Muscle of arm (tissue), 12 donors: ENCODE results near the gene MSANTD7. TPM values are rescaled to one million over a fixed set of nuclear protein-coding genes. Genes with fewer than 3 reads are reported as not detected.
"Not testable (repeated sequence)": the region's sequence is repeated elsewhere in the genome, so short reads cannot be mapped to it uniquely, and the experiment has no call there.

Experiments used
- DNase-seq: peaks from one replicate; pipeline ENCODE4 v3.0.0-alpha.2; 2013
- polyA plus RNA-seq, 12 donors: library from polyadenylated mRNA; unstranded; fragments of 120-200 nt; gene quantifications; one replicate each; pipeline ENCODE4 v1.2.1, GENCODE V29; 2013; ENCODE audit not compliant: insufficient read length in 12 of 12

The MSANTD7 gene
- polyA plus RNA-seq, 12 donors: 8.9 to 13.7 (median 11.5) TPM; not detected in 1

DNA sequence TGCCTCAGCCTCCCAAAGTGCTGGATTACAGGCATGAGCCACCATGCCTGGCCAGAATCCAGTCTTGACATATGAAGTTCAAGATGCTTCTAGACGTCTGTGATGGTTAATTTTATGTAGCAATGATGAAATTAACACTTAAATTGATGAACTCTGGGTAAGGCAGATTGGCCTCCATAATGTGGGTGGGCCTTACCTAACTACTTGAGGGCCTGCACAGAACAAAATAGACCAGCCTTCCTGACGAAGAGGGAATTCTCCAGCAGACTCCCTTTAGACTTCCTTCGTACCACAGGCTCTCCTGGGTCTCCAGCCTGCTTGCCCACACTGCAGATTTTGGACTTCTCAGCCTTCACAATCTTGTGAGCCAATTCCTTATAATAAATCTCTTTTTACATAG is 5.0 kb upstream of the MSANTD7 start:
- DNase-seq: no peak

- no peak for DNase-seq
These were observed 1.9 kb upstream of the MSANTD7 start for GRCh38 chr10:14836208-14836607.

DNA sequence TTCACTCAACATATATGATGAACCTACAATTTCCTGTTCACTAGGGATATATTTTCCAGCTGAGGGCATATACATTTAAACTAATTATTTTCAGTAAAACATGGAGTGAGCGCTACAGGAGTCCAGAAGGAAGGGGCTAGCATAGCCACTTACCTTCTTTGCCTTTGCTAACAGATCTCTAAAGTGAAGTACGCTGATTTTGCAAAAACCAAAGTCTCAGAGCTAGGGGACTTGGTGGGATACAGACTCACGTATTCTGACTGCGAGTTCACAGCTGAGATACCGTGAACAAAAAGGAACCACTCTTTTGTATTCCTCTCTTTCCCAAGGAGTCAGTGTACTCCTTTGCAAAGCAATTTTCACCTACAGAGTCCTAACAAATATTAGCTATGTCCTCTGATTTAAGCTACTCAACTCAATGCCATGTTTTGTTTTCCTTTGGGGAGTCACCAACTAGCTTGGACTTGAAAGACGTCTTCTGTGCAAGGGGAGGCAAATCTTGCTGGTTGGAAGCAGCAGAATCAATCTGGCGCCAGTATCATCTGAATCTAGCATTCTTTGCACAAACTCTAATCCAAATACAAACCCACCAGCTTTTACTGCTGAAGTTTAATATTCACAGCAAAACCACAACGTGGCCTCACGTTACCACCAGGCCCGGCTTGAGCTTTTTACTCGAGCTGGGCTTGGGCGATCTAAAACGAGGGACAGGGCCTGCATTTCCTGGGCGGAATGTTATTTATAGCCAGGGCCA is 926 bp upstream of the MSANTD7 start:
- DNase-seq: no peak

DNA sequence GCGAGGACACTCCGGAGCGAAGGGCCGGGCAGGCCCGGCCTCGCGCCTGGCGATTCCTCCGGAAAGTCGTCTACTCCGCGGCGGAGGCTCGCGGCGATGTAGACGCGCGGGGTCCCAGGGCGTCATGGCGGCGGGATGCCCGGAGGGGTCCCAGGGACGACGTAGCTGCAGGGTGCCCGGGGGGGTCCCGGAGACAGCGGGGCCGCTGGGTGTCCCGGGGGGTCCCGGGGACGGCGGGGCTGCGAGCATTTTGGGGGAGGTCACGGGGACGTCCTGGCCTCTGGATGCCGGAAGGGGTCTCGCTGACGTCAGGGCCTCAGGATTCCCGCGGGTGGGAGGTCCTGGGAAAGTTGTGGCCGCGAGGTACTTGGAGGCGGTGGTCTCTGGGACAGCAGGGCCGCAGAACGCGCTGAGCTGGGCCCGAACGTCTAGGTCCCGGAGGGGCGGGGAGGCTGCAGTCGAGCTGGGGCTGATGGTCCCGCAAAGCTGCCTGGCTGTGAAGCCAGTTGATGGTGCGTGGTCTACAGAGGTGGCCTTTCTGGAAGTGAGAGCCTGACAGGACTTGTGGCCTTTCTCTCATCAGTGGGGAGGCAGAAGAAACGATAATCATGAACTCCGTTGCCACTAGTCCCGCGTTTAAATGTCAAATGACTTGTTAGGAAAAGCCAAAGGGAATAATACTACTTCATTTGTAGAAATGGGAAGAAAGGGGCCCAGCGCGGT is 637 bp downstream of the MSANTD7 start:
- peak; percentile 38 for DNase-seq

DNA sequence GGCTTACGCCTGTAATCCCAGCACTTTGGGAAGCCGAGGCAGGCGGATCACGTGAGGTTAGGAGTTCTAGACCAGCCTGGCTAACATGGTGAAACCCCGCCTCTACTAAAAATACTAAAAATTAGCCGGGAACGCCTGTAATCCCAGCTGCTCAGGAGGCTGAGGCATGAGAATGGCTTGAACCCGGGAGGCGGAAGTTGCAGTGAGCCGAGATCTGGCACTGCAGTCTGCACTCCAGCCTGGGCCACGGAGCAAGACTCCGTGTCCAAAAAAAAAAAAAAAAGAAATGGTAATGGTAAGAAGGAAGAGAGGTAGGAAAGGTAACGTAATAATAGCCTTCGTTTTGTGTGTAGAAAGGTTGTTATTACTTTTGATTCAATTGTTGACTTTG is 1.2 kb downstream of the MSANTD7 start:
- no peak for DNase-seq

GRCh38 chr10:14840178-14840577 is 2.1 kb downstream of the MSANTD7 start:
- no peak for DNase-seq

GRCh38 chr10:14843327-14843988 is 5.4 kb downstream of the MSANTD7 start:
- DNase-seq: no peak

DNA sequence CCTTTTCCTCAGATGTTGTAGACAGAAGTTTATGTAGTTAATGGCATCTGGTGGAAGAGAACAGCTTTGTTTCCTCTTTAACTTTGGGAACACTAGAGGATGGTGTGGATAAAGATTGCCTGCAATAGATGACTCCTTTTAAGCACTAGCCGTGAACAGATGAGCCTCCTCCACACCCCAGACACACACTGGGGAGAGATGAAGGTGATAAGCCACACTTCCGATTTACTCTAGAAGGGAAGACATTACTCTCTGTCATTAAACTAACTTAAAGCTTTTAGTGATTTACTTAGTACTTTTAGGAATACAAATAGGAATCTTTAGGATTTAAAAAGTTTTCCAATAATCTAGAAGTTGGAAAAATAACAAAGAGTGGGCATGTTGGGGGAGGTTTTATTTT is 6.8 kb downstream of the MSANTD7 start:
- no peak for DNase-seq

DNA sequence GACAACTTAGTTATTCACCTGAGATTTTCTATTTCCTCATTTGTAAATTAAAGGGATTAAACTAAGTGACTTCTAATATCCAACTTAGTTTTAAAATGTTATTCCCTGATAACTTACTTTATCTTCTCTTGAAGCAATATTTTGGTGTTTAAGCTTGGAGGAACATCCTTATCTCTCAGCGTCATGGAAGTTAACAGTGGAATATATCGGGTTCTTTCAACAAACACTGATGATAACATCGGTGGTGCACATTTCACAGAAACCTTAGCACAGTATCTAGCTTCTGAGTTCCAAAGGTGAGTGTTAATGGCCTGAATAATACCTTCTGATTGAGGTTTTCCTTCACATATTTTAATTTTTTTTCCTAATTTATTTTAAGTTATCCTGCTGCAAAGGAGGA is 14.1 kb downstream of the MSANTD7 start:
- no peak for DNase-seq

DNA sequence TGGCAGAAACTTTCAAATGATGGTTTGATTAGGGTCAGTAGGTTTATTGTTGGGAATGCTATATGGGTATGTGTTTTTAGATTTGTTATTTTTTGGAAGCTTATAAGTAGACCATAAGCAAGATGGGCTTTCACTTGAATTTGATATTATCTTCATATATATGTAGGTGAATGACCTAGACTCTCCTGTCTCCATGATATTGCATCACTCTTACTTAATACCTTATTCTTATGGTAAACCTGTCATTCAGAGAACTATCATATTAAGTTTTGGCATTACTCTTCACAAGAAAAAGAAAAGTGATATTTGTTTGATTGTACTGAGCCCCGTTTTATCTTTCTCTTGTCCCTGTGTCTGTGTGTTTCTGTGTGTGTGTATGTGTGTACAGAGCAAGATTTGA is 17.3 kb downstream of the MSANTD7 start:
- DNase-seq: no peak

- DNase-seq: no peak
These were observed 20.3 kb downstream of the MSANTD7 start for GRCh38 chr10:14858338-14858960.

GRCh38 chr10:14859043-14859442 is 20.9 kb downstream of the MSANTD7 start:
- DNase-seq: no peak

- DNase-seq: no peak
These were observed 21.7 kb downstream of the MSANTD7 start for GRCh38 chr10:14859775-14860174.

- DNase-seq: no peak
These were observed 22.7 kb downstream of the MSANTD7 start for GRCh38 chr10:14860791-14861190.

- DNase-seq: not testable (repeated sequence)
These were observed 26.4 kb downstream of the MSANTD7 start for GRCh38 chr10:14864466-14864865.

- DNase-seq: not testable (repeated sequence)
These were observed 26.8 kb downstream of the MSANTD7 start for GRCh38 chr10:14864871-14865270.

DNA sequence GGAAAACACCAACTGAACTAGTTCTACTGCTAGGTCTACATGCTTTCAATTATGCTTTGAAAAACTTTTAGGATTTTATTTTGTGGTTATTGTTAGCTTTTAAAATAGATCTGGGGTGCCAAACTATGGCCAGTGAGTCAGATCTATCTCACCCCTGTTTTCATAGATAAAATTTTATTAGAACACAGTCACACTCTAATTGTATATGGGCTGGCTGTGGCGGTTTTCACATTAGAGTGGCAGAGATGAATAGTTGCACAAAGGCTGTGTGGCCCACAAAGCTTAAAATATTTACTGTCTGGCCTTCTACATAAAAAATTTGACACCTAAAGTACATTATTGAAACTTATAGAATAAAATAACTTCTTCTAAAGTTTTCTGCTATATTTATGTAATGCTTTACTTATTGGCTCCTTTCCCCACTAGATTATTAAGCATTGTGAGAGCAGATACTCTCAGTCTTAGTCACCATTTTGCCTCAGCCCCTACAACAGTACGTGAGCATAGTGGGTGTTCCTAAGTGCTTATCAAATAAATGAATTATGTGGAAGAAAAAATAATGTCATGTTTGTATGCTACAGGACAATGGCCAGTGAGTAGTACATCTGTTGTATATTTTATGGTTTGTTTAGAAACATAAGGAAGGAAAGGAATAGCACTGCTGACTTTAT is 35.1 kb downstream of the MSANTD7 start:
- no peak for DNase-seq

DNA sequence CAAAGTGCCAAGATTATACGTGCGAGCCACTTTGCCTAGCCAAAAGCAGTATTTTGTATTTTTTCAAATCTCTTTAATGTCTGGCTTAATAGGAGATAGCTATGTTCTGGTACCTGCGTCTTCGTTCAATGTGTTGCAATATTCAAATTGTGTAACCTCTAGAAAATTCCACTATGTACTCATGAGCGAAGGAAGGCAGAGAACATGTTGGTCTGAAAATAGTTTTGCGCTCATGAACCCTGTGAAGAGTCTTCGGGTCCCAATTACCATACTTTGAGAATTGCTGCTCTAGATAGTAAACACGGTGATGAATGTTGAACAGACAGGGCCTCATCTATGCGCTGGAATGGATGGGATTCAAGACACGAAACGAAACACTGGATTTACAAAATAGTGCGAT is 37.8 kb downstream of the MSANTD7 start:
- DNase-seq: no peak

GRCh38 chr10:14876764-14877163 is 38.7 kb downstream of the MSANTD7 start:
- DNase-seq: no peak

- peak; percentile 94 for DNase-seq
These were observed 40.4 kb downstream of the MSANTD7 start, which contains the start of gene SUV39H2 for GRCh38 chr10:14878266-14879123. Gene SUV39H2, plus strand, starts transcription at chr10:14878866. Its CDS starts 23 bp downstream, at chr10:14878889.
